ENCODE data around the gene PDE8B. TPM values are rescaled to one million over a fixed set of nuclear protein-coding genes. Genes with fewer than 3 reads are reported as not detected.

The PDE8B gene
- total RNA-seq, 1 experiment from 2014 or later = 0.17 TPM

- H3K27ac ChIP-seq (ENCODE audit: low read depth, low read length) = no peak overlapping the region
- intact Hi-C loops (cut with micrococcal nuclease) = no loop called here
- POLR2A ChIA-PET = no interaction called here
- RAD21 ChIA-PET (ENCODE audit: low non-redundant PET in 1 of 2, low total read pairs in 2 of 2, uncharacterized antibody in 2 of 2, unreplicated experiment in 2 of 2) = no interaction called here
- CTCF ChIA-PET = no interaction called here
- H3K79me2 ChIP-seq (ENCODE audit: insufficient read depth, low read length) = no peaks in the 10 kb centered on the region
- ATAC-seq (no peak), DNase-seq (ENCODE audit: low read depth, low spot score) (no peak)
- H3K9me3 ChIP-seq (ENCODE audit: control insufficient read depth in 1 of 2, insufficient read depth in 1 of 2, low read depth in 1 of 2, low read length in 2 of 2) = no peaks in the 10 kb centered on the region
- H3K27me3 ChIP-seq (ENCODE audit: insufficient read depth, low read length) = no peaks in the 10 kb centered on the region
- no peaks in the 10 kb centered on the region for H3K9me2 ChIP-seq (ENCODE audit: insufficient read depth)
- no peaks in the 10 kb centered on the region for H4K20me1 ChIP-seq (ENCODE audit: insufficient read depth)
- H3K4me3 ChIP-seq (replicated peaks in 1 of 2; ENCODE audit: low read depth in 1 of 2, low read length in 2 of 2) = no peak overlapping the region
- no peak overlapping the region for H2AFZ ChIP-seq (ENCODE audit: low read depth, low read length, poor library complexity, severe bottlenecking)
- H3K4me2 ChIP-seq (ENCODE audit: low read length) = no peak overlapping the region
- no TSS peak for BruUV-seq (replicated peaks)
- no peak overlapping the region for H3K9ac ChIP-seq (ENCODE audit: low read length)
- no peaks in the 10 kb centered on the region for H3K4me1 ChIP-seq (ENCODE audit: control insufficient read depth in 1 of 2, insufficient read depth in 2 of 2, low read length in 2 of 2)
- TF ChIP-seq TCF7L2 (IDR thresholded peaks at IDR 0.05; ENCODE audit: borderline replicate concordance, extremely low read depth, insufficient read depth, insufficient read length) (no peak), JUND (IDR thresholded peaks at IDR 0.05) (no peak), POLR2AphosphoS5 (IDR thresholded peaks at IDR 0.05; ENCODE audit: low read depth, low read length) (no peak), SRF (IDR thresholded peaks at IDR 0.05; ENCODE audit: low read depth) (no peak), REST (IDR thresholded peaks at IDR 0.05; ENCODE audit: low read depth) (no peak), EZH2 (IDR thresholded peaks at IDR 0.05) (no peak), ZFX (IDR thresholded peaks at IDR 0.05) (no peak), ATF3 (IDR thresholded peaks at IDR 0.05) (no peak), ZNF274 (IDR thresholded peaks at IDR 0.05; ENCODE audit: low read depth, low read length) (no peak)
- H3K36me3 ChIP-seq (ENCODE audit: control insufficient read depth in 1 of 2, insufficient read depth in 2 of 2, low read length in 2 of 2) = peaks cover 2 to 5% of the 10 kb centered on the region in 2 experiments; a peak in 1 of 4 replicates
Observed at GRCh38 chr5:77425420-77425819, 214.9 kb downstream of the PDE8B start.

All from HCT116 (cell line).